ENCODE data around the gene PIK3R4. TPM values are rescaled to one million over a fixed set of nuclear protein-coding genes. Genes with fewer than 3 reads are reported as not detected.

Gene PIK3R4
- total RNA-seq, 2 donors from 2014 or later: 18.2 to 21.7 TPM

GRCh38 chr3:130772129-130772528 lies 25.5 kb upstream of the PIK3R4 start:
- no peak for DNase-seq
- Histone ChIP-seq H3K4me3 (no peak overlapping the region), H3K9ac (ENCODE audit: low read depth in 2 of 2, low read length in 2 of 2) (no peak overlapping the region), H3K9me3 (no peaks in the 10 kb centered on the region), H3K27me3 (no peaks in the 10 kb centered on the region), H3K4me1 (no peaks in the 10 kb centered on the region), H3K27ac (no peak overlapping the region), H3K36me3 (no peaks in the 10 kb centered on the region)
- no peak for TF ChIP-seq CTCF (IDR thresholded peaks at IDR 0.05)
- intact Hi-C loops (cut with DNase I): no loop called here

GRCh38 chr3:130770644-130771043 lies 24.0 kb upstream of the PIK3R4 start:
- no peak overlapping the region for H3K27ac ChIP-seq
- H3K9ac ChIP-seq (ENCODE audit: low read depth in 2 of 2, low read length in 2 of 2): no peak overlapping the region
- H3K4me1 ChIP-seq: no peaks in the 10 kb centered on the region
- DNase-seq: no peak
- no peak overlapping the region for H3K4me3 ChIP-seq
- TF ChIP-seq CTCF (IDR thresholded peaks at IDR 0.05): no peak
- H3K27me3 ChIP-seq: no peaks in the 10 kb centered on the region
- H3K9me3 ChIP-seq: no peaks in the 10 kb centered on the region
- intact Hi-C loops (cut with DNase I): no loop called here
- H3K36me3 ChIP-seq: no peaks in the 10 kb centered on the region

- no peak overlapping the region for H3K9ac ChIP-seq (ENCODE audit: low read depth in 2 of 2, low read length in 2 of 2)
- no peaks in the 10 kb centered on the region for H3K36me3 ChIP-seq
- H3K9me3 ChIP-seq: no peaks in the 10 kb centered on the region
- no peak overlapping the region for H3K27ac ChIP-seq
- H3K4me3 ChIP-seq: no peak overlapping the region
- no peak for TF ChIP-seq CTCF (IDR thresholded peaks at IDR 0.05)
- no peaks in the 10 kb centered on the region for H3K27me3 ChIP-seq
- intact Hi-C loops (cut with DNase I): loop anchor here (5.0 kb wide), 1 partner anchor 130 kb away; the partner anchor contains the start of gene ATP2C1
- no peaks in the 10 kb centered on the region for H3K4me1 ChIP-seq
- no peak for DNase-seq
Measured at GRCh38 chr3:130761730-130762311, 15.2 kb upstream of the PIK3R4 start.

- Histone ChIP-seq H3K4me1 (no peaks in the 10 kb centered on the region), H3K9ac (ENCODE audit: low read depth in 2 of 2, low read length in 2 of 2) (no peak overlapping the region), H3K36me3 (no peaks in the 10 kb centered on the region), H3K27me3 (no peaks in the 10 kb centered on the region), H3K4me3 (no peak overlapping the region), H3K9me3 (no peaks in the 10 kb centered on the region), H3K27ac (no peak overlapping the region)
- intact Hi-C loops (cut with DNase I): loop anchor here (5.0 kb wide), 1 partner anchor 131 kb away; the partner anchor contains the start of gene ATP2C1
- no peak for TF ChIP-seq CTCF (IDR thresholded peaks at IDR 0.05)
- DNase-seq: no peak
Measured at GRCh38 chr3:130760922-130761321, 14.3 kb upstream of the PIK3R4 start.

GRCh38 chr3:130759692-130760338 lies 13.2 kb upstream of the PIK3R4 start:
- H3K27ac ChIP-seq: no peak overlapping the region
- peak; percentile 85 for TF ChIP-seq CTCF (IDR thresholded peaks at IDR 0.05)
- no peaks in the 10 kb centered on the region for H3K27me3 ChIP-seq
- H3K36me3 ChIP-seq: no peaks in the 10 kb centered on the region
- DNase-seq: peak; percentile 73
- H3K9me3 ChIP-seq: no peaks in the 10 kb centered on the region
- H3K4me1 ChIP-seq: no peaks in the 10 kb centered on the region
- intact Hi-C loops (cut with DNase I): loop anchor here (5.0 to 10.0 kb wide), 2 partner anchors 132 to 245 kb away; partner anchors contain the start of gene ATP2C1
- no peak overlapping the region for H3K9ac ChIP-seq (ENCODE audit: low read depth in 2 of 2, low read length in 2 of 2)
- H3K4me3 ChIP-seq: no peak overlapping the region

Data from colonic mucosa (tissue), 4 donors.